Activated naive CD4-positive, alpha-beta T cell (primary cell): ENCODE data around the gene ZNF536.

ENCODE experiments used
- DNase-seq, 4 experiments: peaks; one replicate each; lab custom pipeline; 2025; lab: John Stamatoyannopoulos, UW

ZNF536 gene

DNA sequence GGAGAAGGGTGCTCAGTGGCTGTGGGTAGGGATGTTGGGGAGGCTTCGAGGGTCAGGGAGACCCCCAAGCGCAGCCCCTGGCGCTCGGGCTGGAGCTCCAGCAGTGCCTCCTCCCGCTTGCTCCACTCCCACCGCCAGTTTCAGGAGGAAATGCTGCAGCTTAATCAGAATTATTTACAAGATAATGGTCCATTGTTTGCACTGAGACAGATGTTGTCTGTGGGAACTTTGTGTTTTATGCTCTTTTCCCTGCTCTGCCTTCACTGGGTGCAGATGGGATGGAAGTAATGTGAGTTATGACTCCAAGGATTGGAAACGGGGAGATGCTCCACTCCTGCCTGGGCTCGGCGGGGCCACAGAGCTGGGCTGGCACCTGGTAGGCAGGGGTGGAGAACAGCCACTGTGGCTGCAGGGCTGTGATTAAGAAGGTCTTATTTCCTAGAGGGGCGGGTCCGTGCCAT lies 192.4 kb downstream of the ZNF536 start:
- DNase-seq = no peak

DNA sequence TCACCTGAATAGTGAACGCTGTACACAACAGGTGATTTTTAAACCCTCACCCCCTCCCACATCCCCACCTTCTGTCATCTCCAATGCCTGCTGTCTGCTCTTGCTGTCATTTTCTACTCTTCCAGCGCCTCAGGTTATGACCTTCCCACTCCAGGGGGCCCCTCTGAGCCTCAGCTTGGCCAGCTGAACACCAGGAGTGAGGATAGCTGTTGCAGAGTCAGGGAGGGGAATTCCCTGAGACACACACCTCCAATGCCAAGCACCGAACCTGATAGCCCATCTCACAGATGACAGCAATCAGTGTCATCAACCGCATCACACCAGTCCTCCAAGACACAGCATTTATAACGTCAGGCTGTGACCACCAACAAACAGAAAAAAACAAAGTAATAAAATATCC lies 193.5 kb downstream of the ZNF536 start:
- no peak for DNase-seq

DNA sequence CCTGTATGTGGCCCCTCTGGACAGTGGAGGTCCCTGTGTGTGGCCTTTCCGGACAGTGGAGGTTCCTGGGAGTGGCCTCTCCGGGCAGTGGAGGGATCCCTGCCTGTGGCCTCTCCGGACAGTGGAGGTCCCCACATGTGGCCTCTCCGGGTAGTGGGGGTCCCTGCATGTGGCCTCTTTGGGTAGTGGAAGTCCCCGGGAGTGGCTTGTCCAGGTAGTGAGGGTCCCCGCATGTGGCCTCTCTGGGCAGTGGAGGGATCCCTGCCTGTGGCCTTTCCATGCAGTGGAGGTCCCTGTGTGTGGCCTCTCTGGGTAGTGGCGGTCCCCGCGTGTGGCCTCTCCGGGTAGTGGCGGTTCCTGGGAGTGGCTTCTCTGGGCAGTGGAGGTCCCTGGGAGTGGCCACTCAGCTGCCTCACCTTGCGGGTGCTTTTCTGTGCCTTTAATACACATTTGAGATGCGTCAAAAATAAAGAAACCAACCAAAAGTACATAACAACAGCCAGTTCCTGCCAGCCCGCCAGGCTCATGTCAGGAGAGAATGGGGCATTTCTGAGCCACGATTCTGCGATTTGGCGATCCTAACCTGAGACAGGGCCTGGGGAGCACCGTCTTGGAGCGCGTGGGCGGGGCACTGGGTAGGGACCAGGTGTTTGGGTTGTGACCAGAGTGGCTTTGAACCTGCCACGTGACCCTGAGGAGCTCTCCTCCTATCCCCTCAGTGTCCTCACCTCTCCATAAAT lies 194.7 kb downstream of the ZNF536 start:
- no peak for DNase-seq

DNA sequence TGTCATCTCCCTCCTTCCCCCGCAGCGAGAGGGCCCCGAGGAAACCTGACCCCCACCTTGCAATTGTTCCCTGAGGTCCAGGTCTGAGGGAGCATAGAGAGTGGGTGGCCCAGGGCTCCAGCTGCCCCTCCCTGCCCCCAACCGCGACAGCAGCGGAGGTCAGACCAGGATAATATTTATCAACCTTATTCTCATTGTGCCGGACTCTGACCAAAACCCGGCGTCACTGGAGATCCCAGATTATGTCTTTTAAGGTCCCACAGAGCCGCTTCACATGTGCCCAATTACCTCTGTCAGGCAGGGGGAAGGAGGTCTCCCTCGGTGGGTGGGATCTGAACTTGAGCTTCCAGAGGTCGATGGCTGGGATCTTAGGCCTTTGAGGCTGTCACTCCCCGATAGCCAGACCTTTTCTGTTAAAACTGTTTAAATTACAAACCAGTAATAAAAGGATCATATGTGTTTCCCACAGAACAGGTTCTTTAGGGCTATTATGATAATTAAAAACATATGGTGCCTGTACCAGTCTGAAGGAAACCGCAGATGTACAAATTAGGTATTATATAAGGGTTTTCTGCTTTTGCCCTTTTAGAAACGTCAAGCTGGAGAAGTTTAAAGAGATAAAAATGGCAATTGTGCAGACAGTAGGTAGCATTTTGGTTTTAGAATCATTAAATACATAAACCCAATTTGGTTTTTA lies 195.5 kb downstream of the ZNF536 start:
- DNase-seq = no peak

DNA sequence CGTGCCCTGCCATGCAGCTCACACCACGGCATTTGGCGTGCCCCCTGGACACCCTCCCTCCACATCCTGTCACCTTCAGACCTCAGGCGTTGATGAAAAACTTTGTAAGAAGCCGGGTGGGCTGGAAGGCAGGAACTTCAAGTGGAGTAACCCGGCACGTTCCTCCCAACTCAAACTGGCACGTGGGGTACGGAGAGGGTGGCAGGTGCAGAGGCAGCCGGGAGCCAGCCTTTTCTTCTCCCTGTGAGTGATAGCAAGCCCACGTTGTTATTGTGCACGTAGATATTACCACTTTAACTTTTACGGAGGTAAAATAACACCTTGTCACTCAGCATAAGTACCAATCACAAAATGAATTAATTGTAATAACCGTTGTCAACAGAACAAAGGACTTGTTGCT lies 198.0 kb downstream of the ZNF536 start:
- no peak for DNase-seq

DNA sequence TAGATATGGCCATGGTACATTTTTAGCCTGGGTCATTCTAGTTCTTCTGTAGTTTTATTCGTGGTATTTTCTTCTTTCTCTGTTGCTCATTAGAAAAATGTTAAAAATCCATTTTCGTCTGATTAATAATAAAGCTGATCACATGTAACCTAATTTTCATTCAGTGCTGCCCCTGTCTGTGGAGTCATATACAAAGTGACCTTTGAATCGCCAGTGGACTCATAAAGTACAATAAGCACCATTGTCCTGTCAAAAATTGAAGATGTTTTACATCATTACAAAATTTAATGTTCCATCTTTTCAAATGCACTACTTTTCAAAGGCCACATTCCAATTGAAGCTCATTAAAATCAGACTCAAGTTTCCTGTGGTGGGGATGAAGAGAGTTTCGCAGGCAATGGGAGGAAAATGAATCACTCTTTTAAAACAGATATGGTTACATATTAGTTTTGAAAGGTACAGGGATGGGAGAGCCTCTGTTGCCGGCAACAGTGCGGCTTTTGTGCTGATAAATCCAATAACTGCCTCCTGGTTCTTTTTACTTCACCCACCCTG lies 205.4 kb downstream of the ZNF536 start:
- no peak for DNase-seq

DNA sequence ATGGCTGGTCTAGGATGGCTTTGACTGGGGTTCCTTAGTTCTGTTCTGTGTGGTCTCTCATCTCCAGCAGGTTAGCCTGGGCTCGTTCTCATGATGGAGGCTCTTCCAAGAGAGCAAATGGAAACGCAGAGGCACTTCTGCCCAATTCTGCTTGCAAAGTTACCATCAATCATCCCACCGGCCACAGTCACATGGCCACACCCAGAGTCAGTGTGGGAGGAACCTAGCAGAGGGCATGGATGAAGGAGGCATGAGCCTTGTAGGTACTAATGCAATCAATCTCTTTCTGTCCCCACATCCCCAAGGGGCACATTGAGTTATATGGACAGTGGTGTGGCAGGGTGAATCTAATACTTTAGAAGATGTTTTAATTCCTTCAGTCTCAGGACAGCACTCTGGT lies 207.2 kb downstream of the ZNF536 start:
- DNase-seq = no peak

DNA sequence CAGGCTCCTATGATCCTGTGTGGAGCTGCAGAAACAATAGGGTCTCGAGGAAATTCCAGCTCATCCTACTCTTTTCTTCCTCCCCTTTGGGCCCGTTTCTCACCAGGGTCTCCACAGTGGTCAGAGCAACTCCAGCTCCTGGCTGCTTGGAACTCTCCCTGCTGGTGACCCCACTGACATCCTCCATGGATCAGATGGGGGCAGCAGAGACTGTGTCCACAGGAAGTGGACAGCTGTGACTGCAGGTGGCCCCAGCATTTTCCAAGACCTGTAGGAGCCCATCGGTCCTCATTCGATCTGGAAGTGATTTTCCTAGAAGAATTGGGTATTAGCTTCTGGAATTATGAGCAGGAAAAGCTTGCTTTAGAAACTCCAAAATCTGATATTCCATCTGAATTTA lies 208.5 kb downstream of the ZNF536 start:
- no peak for DNase-seq

DNA sequence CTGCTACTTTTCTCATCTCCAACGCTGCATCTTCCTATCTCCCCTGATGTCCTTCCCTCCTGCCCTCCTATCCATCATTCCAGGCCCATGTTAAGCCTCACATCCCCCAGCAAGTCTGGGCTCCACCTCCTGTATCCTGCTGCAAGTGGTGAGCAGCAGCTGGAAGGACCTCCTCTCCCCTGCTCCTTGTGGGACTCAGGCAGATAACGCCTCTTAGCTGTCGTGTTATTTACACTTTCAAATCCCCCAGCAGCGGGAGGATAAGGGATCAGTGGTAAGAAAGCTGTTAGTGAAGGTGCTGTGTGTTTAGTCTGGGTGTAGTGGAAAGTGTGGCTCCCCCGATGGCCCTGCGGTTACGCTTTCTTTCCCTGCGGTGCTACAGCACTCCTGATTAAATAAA lies 211.9 kb downstream of the ZNF536 start:
- DNase-seq = no peak

DNA sequence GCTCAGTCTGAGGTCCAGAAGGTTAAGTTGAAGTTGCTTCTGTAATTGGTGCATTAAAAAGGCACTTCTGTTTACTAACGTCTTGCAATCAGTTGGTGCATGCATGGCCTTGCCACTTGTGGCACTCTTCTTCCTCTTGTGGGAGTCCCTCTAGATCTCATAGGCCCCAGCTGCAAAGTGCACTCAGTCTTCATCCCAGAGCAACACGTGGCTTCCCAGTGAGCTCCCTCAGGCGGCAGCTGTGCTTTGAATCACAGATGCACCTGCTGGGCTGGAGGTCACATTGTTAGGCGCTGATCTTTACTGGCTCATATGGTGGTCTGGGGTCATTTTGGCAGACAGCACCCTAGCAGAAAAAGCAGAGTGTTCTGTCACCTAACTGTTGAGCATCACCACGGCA lies 215.7 kb downstream of the ZNF536 start:
- DNase-seq = no peak

DNA sequence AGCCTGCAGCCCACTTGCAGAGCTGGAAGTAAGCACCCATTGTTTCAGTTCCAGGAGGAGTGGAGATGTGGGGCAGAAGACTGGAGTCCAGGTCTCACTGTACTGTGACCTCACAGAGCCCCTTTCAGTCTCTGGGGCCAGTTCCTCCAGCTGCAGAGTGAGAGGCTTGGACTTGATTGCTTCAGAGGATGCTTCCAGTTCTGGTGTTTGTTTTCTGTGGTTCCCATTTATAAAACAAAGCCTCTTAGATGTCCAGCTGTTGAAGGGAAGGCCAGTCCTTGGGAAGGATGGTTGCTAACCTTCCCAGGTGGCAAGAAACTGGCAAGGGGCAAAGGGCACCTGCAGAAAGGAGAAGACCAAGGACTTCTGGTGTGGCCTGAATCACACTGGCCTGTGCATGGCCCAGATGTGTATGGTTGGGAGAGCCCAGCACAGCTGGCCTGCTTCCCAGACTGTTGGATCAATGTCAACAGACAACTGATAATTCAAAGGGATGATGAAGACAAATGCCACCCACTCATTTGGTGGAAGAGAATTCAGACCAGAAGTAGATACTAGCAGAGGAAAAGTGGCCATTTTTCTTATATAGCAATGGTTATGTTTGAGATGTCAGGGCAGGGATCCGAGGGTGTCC lies 218.5 kb downstream of the ZNF536 start:
- no peak for DNase-seq

DNA sequence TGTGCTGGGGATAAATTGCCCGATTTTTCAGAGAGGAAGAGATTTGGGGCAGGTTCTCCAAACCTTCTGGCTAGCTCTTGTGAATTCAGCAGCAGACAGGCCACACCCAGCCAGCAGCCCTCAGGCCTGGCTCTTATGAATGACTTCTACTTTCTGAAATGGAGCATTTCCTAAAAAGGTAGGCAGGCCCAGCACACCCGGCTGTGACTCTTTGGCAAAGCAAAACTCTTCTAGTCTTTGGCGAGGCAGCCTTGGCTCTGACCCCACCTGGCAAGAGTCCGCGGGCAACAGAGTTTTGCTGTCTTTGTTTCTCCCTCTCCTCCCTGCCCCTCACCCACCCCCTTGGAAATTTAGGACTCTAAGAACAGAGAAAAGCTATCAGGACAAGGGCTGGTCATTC lies 221.2 kb downstream of the ZNF536 start:
- no peak for DNase-seq

DNA sequence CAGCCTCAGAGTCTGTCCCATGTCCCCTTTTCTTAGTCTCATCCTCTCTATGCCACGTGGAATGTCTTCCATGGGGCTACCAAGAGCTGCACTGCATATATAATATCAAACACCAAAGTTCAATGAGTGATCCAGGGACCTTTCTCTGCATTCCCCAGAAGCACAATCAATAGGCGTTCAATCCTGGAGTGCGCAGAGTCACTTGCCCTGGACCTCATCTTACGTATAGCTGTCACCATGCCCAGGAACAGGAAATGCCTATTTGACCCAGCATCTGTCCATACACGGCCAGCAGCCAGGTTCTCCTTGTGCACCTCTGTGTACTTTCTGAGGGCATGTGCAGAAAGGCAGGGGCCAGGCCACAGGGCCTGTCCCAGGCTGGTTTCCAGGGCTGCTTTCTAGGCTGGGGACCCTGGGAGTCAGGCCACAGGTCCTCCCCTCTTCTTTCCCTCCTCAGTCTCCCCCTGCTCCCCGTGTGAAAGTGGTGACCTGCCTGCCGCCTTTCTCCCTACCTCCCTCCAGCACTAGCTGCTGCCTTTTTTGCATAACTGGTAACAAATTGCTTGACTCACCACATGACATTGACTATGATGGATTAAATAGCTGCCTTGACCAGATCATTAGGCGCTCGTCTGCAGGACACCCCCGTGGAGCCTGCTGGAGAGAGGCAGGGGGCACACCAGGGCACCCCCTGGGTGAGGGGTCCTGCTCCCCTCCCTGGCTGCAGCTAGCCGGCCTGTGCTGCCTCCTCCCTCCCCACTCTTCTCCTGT lies 222.0 kb downstream of the ZNF536 start:
- DNase-seq = no peak

DNA sequence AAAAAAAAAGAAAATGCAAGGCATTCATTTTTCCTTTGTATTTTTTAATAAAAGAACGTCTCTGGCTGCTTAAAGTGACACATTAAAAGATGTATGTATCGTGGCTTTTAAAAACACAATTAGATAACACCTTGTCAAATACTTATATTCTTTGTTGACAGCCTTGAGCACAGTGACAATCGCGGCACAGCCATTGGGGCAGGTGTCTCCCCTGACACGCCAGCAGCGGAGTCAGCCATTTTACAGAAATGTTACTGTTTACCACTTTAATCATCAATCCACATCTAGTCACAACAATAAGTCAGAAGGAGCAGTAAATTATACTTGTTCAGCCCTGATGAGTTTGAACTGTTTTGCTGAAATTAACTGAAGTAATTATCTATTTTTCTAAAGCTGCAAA lies 224.1 kb downstream of the ZNF536 start:
- DNase-seq = no peak

DNA sequence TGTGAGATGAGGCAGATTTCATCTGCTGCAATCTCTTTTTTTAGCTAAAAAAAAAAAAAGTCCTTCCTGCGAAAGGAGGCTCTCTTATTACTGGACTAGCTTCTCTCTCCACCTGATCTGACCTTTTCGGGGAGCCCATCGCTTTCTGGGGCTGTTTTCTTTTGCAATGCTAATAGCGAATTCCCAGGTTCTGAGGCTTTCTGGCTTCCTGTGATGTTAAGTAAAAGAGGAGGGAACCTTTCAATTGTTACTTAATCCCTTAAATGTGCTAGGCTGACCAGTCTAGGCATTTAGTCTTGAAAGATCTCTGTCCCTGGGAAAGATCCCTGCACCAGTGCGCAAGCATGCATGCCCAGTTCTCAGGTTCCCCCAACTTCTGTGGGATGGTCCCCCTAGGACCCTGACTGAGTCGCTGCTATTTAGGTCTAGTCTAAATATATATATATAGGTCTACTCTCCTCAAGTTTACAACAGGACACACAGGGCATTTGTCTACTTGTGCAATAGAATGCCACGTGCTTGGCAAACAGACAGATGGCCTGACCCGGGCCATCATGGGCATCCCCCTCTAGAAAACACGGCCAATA lies 224.7 kb downstream of the ZNF536 start:
- no peak for DNase-seq

DNA sequence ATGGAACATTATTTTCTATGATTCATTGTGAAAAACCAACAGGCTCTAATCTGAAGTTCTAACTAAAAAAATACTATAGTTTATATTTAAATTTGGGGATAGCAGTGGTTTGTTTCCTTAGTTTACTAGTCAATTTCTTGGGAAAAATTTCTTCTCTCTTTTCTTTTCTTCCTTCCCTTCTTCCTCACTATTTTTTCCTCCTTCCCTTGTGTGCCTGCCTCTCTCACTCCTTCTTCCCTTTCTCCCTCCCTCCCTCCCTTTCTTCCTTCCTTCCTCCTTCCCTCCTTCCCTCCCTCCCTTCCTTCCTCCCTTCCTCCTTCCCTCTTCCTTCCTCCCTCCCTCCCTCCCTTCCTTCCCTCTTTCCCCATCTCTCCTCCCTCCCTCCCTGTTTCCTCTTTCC lies 226.5 kb downstream of the ZNF536 start:
- no peak for DNase-seq

DNA sequence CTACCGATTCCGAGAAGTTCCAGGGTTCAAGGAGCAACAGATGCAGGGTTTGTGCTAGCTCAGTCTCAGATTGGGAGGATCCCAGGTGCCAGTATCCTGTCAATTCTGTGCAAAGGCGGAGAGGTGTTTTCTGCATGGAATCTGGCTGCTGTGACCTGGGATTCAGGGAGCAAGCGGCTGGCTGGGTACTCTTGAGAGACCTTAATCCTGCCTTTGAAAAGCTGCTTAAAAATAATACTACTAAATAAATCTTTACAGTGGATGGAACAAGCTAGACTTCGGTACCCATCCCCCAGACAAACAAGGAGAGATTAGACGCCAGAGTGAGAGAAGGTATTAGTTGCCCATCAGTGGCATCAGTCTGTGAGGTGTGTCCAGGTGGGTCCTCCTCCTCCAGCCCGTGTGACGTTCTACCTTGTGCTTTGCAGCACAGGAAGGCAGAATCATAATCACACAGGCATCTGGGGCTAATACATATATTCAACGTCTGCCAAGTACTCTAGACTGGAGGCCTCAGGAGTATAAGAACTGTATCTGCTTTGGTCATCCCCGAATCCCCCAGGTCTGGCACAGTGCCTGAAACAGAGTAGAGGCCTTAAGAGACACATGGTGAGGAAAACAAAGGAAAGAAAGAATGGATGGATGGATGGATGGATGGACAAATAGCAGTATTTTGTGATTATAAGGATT lies 230.6 kb downstream of the ZNF536 start:
- DNase-seq = no peak

DNA sequence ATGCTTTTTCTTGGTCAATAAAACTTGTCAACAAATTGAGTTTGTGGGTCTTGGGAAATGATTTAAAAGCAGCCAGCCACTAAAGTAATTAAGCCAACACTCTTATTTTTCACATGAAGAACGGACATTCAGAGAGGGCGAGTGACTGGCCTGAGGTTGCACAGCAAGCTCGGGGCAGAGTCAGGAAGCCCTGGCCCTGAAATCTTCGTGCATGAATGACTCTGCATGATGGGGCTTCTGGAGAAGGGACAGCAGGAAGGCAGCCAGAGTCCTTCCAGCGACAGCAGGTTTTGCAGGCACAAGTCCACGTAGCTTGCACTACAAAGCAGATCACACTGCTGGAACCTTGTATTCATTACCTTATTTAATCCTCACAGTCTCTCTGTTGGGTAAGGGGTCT lies 232.5 kb downstream of the ZNF536 start:
- no peak for DNase-seq

DNA sequence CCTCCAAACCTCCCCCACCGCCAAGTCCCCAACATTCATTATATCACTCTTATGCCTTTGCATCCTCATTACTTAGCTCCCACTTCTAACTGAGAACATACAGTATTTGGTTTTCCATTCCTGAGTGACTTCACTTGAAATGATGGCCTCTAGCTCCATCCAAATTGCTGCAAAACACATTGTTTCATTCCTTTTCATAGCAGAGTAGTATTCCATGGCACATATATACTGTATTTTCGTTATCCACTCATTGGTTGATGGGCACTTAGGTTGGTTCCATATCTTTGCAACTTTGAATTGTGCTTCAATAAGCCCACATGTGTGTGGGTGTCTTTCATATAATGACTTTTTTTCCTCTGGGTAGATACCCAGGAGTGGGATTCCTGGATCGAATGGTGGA lies 233.1 kb downstream of the ZNF536 start:
- DNase-seq = no peak

DNA sequence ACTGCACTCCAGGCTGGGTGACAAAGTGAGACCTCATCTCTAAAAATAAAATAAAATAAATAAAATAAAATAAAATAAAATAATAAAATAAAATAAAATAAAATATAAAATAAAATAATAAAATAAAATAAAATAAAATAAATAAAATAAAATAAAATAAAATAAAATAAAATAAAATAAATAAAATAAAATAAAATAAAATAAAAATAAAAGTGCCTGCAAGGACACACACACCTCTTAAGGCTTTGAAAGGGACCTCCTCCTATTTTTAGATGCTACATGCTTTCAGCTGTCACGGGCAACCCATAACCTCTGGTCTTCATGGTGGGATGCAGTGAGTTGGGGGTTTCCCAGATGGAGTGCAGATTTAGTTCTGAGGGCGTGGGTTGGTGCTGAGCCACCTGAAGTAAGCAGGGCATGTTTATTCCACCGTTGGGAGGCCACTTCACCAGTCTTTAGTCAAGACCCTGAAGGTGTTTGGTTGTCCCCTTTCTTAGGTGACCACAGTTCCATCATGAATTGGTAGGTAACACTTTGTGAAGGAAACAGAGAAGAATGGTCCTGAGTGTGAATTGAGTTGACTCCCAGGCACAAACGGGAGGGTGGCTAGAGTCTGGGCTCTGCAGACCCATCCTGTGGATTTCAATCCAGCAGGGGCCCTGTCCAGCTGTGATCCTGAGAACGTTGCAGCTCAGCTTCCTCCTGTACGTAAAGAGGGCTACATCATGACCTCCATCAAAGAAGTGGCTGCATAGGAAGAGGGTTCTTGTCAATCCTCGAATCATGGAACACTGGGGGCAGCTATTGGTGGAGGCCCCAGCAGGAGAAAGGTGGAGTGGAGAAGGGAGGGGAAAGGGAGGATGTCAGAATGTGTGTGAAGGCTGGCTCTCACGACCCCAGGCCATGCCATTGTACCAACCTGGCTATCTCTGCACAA lies 234.2 kb downstream of the ZNF536 start:
- no peak for DNase-seq
